ENCODE data around the gene ACTC1. TPM values are rescaled to one million over a fixed set of nuclear protein-coding genes. Genes with fewer than 3 reads are reported as not detected.

Gene ACTC1
- total and polyA plus RNA-seq, 2 of the 13 experiments (the other 11 are each of a cell fraction or from before 2014, with no cell fraction given), result not detected

GRCh38 chr15:34791701-34792100, 3.6 kb downstream of the ACTC1 start (continued):
- no peak for TF ChIP-seq HMGXB4 (CRISPR knock-in tag; IDR thresholded peaks at IDR 0.05; ENCODE audit: borderline replicate concordance in 1 of 2, low read depth in 1 of 2)

GRCh38 chr15:34790121-34790520, 5.2 kb downstream of the ACTC1 start:
- Histone ChIP-seq H3K4me2 (ENCODE audit: low read depth, low read length) (no peak overlapping the region), H3K4me3 (replicated peaks in 1 of 3; ENCODE audit: insufficient read depth in 1 of 3, low read depth in 2 of 3, low read length in 3 of 3) (no peak overlapping the region), H2AFZ (ENCODE audit: low read length) (no peak overlapping the region), H3K27me3 (ENCODE audit: control insufficient read depth in 1 of 2, insufficient read depth in 2 of 2, low read length in 2 of 2) (peaks cover 2 to 34% of the 10 kb centered on the region in 2 experiments; a peak in 4 of 5 replicates), H3K36me3 (replicated peaks in 1 of 2; ENCODE audit: control insufficient read depth in 1 of 2, insufficient read depth in 2 of 2, low read length in 2 of 2) (no peaks in the 10 kb centered on the region), H3K9me3 (ENCODE audit: low read length) (no peaks in the 10 kb centered on the region), H3K4me1 (ENCODE audit: insufficient read depth, low read length) (no peaks in the 10 kb centered on the region), H3K9ac (ENCODE audit: insufficient read depth, low read depth, low read length) (no peak overlapping the region), H4K20me1 (ENCODE audit: insufficient read depth, low read length) (no peaks in the 10 kb centered on the region), H3K27ac (ENCODE audit: extremely low read length, insufficient read depth, low read length) (no peak overlapping the region), H3K79me2 (ENCODE audit: insufficient read depth, low read length) (no peaks in the 10 kb centered on the region)
- WGBS (ENCODE audit: low lambda C conversion rate), result 26% methylated on average over 6 of the region's 6 CpGs
- no peak for FAIRE-seq
- CTCF ChIA-PET (ENCODE audit: low intra/inter-chr PET ratio, low total read pairs), result no interaction called here
- intact Hi-C loops (cut with micrococcal nuclease; ENCODE audit: unreplicated experiment), result no loop called here
- no TSS peak for BruUV-seq (replicated peaks)
- POLR2A ChIA-PET, result no interaction called here
- in situ Hi-C loops (cut with HindIII; ENCODE audit: extremely low pct_ligation_motif_present, low pct_unique_long_range_greater_than_20kb), result no loop called here
- DNase-seq (ENCODE audit: low spot score), result no peak
- ATAC-seq, result no peak
- no peak for TF ChIP-seq HNRNPUL1 (IDR thresholded peaks at IDR 0.05; ENCODE audit: low read depth, low read length)
- TF ChIP-seq CSRNP1 (CRISPR knock-in tag; IDR thresholded peaks at IDR 0.05), result no peak
- no peak for TF ChIP-seq ZNF512 (CRISPR knock-in tag; IDR thresholded peaks at IDR 0.05)
- no peak for TF ChIP-seq WIZ (CRISPR knock-in tag; IDR thresholded peaks at IDR 0.05)
- no peak for TF ChIP-seq POGZ (CRISPR knock-in tag; IDR thresholded peaks at IDR 0.05)
- no peak for TF ChIP-seq ZBTB34 (CRISPR knock-in tag; IDR thresholded peaks at IDR 0.05)
- TF ChIP-seq KDM6A (CRISPR knock-in tag; IDR thresholded peaks at IDR 0.05; ENCODE audit: low read depth), result no peak
- TF ChIP-seq SP5 (CRISPR knock-in tag; IDR thresholded peaks at IDR 0.05; ENCODE audit: borderline replicate concordance, low read depth), result no peak
- no peak for TF ChIP-seq ELF1 (CRISPR knock-in tag; IDR thresholded peaks at IDR 0.05)
- TF ChIP-seq PAF1 (CRISPR knock-in tag; IDR thresholded peaks at IDR 0.05), result no peak
- no peak for TF ChIP-seq ZNF772 (CRISPR knock-in tag; IDR thresholded peaks at IDR 0.05)
- no peak for TF ChIP-seq PHF5A (CRISPR knock-in tag; IDR thresholded peaks at IDR 0.05; ENCODE audit: low read depth, unreplicated experiment)
- no peak for TF ChIP-seq NR0B2 (CRISPR knock-in tag; IDR thresholded peaks at IDR 0.05)
- TF ChIP-seq SOX6 (IDR thresholded peaks at IDR 0.05), result no peak
- TF ChIP-seq SOX6 (CRISPR knock-in tag; IDR thresholded peaks at IDR 0.05), result no peak
- TF ChIP-seq ZNF17 (CRISPR knock-in tag; IDR thresholded peaks at IDR 0.05), result no peak
- TF ChIP-seq IRX3 (CRISPR knock-in tag; IDR thresholded peaks at IDR 0.05; ENCODE audit: borderline replicate concordance, low read depth), result no peak

Data from HepG2 (cell line).